Osteoblast (primary cell): ENCODE data around the gene CHST12. TPM values are rescaled to one million over a fixed set of nuclear protein-coding genes. Genes with fewer than 3 reads are reported as not detected.
A peak's percentile ranks its signal among the peaks of the same experiment; 100 is the strongest.

Experiments
- DNase-seq: peaks from one replicate; pipeline ENCODE4 v3.0.0; 2011; ENCODE audit warnings: low spot score, mixed read lengths; ENCODE audit not compliant: insufficient read length; ENCODE audit errors: missing footprints
- H2AFZ ChIP-seq: 2 replicates; pipeline ENCODE4 v1.6.0; 2011; ENCODE audit warnings: mild to moderate bottlenecking, low read length
- H3K27ac ChIP-seq: 2 replicates; pipeline ENCODE4 v1.5.1; 2011; ENCODE audit warnings: mild to moderate bottlenecking, low read depth, low read length, moderate library complexity
- H3K27me3 ChIP-seq: 2 replicates; pipeline ENCODE4 v1.6.0; 2012; ENCODE audit warnings: mild to moderate bottlenecking, control low read depth, inconsistent platforms, low read length, moderate library complexity; ENCODE audit not compliant: insufficient read depth
- H3K36me3 ChIP-seq: 2 replicates; pipeline ENCODE4 v1.5.1; 2011; ENCODE audit warnings: mild to moderate bottlenecking, low read length, control low read depth, moderate library complexity; ENCODE audit not compliant: insufficient read depth
- H3K4me1 ChIP-seq: 2 replicates; pipeline ENCODE4 v1.5.1; 2011; ENCODE audit warnings: mild to moderate bottlenecking, low read length, control low read depth, moderate library complexity; ENCODE audit not compliant: insufficient read depth
- H3K4me2 ChIP-seq: 2 replicates; pipeline ENCODE4 v1.6.0; 2011; ENCODE audit warnings: mild to moderate bottlenecking, low read length; ENCODE audit not compliant: insufficient read depth
- H3K4me3 ChIP-seq: fragments of 200-600 bp; sonication (generic); 3 replicates; pipeline ENCODE4 v1.5.1; 2012; ENCODE audit warnings: mild to moderate bottlenecking, low read length, inconsistent platforms; ENCODE audit not compliant: insufficient read depth
- H3K79me2 ChIP-seq: 2 replicates; pipeline ENCODE4 v1.6.0; 2012; ENCODE audit warnings: mild to moderate bottlenecking, low read length, control low read depth, inconsistent platforms; ENCODE audit not compliant: insufficient read depth
- H3K9me3 ChIP-seq: 2 replicates; pipeline ENCODE4 v1.5.1; 2011; ENCODE audit warnings: low read depth, low read length, control low read depth
- H4K20me1 ChIP-seq: 2 replicates; pipeline ENCODE4 v1.6.0; 2012; ENCODE audit warnings: mild to moderate bottlenecking, low read length, control low read depth; ENCODE audit not compliant: insufficient read depth
- total RNA-seq: library from RNA; depleted of rRNA; stranded (reverse); fragments of >200 nt; gene quantifications from 2 replicates; pipeline ENCODE4 v1.2.3, GENCODE V29; 2012
- TF ChIP-seq, protein P1 (sequence below): IDR thresholded peaks from 2 replicates; pipeline ENCODE4 v1.5.1; 2011; ENCODE audit warnings: mild to moderate bottlenecking, low read depth, low read length, moderate library complexity; ENCODE audit errors: extremely low read depth

Gene CHST12
- total RNA-seq, 1 donor: 4.0 TPM

GRCh38 chr7:2354939-2355704, 48.3 kb upstream of the CHST12 start:
- TF ChIP-seq, protein P1, sequence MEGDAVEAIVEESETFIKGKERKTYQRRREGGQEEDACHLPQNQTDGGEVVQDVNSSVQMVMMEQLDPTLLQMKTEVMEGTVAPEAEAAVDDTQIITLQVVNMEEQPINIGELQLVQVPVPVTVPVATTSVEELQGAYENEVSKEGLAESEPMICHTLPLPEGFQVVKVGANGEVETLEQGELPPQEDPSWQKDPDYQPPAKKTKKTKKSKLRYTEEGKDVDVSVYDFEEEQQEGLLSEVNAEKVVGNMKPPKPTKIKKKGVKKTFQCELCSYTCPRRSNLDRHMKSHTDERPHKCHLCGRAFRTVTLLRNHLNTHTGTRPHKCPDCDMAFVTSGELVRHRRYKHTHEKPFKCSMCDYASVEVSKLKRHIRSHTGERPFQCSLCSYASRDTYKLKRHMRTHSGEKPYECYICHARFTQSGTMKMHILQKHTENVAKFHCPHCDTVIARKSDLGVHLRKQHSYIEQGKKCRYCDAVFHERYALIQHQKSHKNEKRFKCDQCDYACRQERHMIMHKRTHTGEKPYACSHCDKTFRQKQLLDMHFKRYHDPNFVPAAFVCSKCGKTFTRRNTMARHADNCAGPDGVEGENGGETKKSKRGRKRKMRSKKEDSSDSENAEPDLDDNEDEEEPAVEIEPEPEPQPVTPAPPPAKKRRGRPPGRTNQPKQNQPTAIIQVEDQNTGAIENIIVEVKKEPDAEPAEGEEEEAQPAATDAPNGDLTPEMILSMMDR: no peak
- peaks cover 44% of the 10 kb centered on the region for H4K20me1 ChIP-seq
- H3K79me2 ChIP-seq: peaks cover 68% of the 10 kb centered on the region
- no peak overlapping the region for H2AFZ ChIP-seq
- H3K27me3 ChIP-seq: no peaks in the 10 kb centered on the region
- peak overlapping the region; percentile 96 for H3K4me3 ChIP-seq
- no peaks in the 10 kb centered on the region for H3K9me3 ChIP-seq
- H3K4me2 ChIP-seq: peak overlapping the region; percentile 99
- peaks cover 33% of the 10 kb centered on the region for H3K36me3 ChIP-seq
- peak; percentile 80 for DNase-seq
- H3K4me1 ChIP-seq: peaks cover 26% of the 10 kb centered on the region
- H3K27ac ChIP-seq: peak overlapping the region; percentile 100

DNA sequence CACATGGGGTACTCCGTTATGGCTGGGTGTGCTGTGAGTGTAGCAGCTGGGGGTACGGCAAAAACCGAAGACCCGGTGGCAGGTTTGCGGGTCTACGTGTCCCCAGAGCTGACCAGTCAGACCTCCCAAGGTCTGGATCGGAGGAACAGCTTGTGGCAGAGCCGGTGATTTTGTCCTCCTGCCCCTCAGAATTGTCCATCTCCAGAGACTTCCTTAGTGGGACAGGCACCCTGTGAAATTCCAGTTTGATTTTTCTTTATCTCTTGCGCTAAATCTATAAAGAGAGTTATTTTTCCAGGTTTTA, 47.8 kb upstream of the CHST12 start:
- Histone ChIP-seq H3K79me2 (peaks cover 73% of the 10 kb centered on the region), H3K4me3 (peak overlapping the region; percentile 96), H4K20me1 (peaks cover 49% of the 10 kb centered on the region), H3K4me2 (peak overlapping the region; percentile 99), H3K9me3 (no peaks in the 10 kb centered on the region), H2AFZ (no peak overlapping the region), H3K27ac (peak overlapping the region; percentile 100), H3K27me3 (no peaks in the 10 kb centered on the region), H3K36me3 (peaks cover 38% of the 10 kb centered on the region), H3K4me1 (peaks cover 26% of the 10 kb centered on the region)
- TF ChIP-seq, protein P1: no peak
- peak; percentile 91 for DNase-seq

DNA sequence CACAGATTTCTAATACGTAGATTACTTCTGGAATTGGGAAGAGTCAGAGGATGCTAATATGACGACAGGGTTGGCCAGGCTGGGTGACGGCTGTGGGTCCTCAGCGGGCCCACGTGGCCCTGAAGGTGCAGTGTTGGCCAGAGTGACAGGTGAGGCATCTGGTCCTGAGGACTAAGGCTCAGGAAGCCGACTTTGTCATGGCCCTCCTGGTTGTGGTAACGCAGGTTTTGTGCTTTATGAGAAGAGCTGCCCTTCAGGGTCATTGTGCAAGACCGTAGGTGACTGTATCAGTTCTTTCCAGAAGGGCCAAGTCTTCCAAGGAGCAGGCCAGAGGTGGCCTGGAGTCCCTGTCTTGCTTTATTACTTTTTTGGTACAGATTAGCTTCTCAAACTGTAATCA, 46.2 kb upstream of the CHST12 start:
- H3K79me2 ChIP-seq: peaks cover 83% of the 10 kb centered on the region
- H3K9me3 ChIP-seq: no peaks in the 10 kb centered on the region
- peak overlapping the region; percentile 18 for H3K4me3 ChIP-seq
- peaks cover 47% of the 10 kb centered on the region for H3K36me3 ChIP-seq
- DNase-seq: peak; percentile 88
- peak overlapping the region; percentile 46 for H3K27ac ChIP-seq
- H3K27me3 ChIP-seq: no peaks in the 10 kb centered on the region
- TF ChIP-seq, protein P1: no peak
- H3K4me1 ChIP-seq: peaks cover 26% of the 10 kb centered on the region
- peak overlapping the region; percentile 99 for H3K4me2 ChIP-seq
- H4K20me1 ChIP-seq: peaks cover 51% of the 10 kb centered on the region
- no peak overlapping the region for H2AFZ ChIP-seq

- DNase-seq: no peak
- H3K4me3 ChIP-seq: peak overlapping the region; percentile 18
- no peaks in the 10 kb centered on the region for H3K9me3 ChIP-seq
- H3K4me1 ChIP-seq: peaks cover 26% of the 10 kb centered on the region
- peak overlapping the region; percentile 99 for H3K4me2 ChIP-seq
- H2AFZ ChIP-seq: no peak overlapping the region
- no peaks in the 10 kb centered on the region for H3K27me3 ChIP-seq
- H4K20me1 ChIP-seq: peaks cover 54% of the 10 kb centered on the region
- peaks cover 87% of the 10 kb centered on the region for H3K79me2 ChIP-seq
- H3K27ac ChIP-seq: no peak overlapping the region
- TF ChIP-seq, protein P1: no peak
- peaks cover 51% of the 10 kb centered on the region for H3K36me3 ChIP-seq
Observed at GRCh38 chr7:2357571-2357970, 45.8 kb upstream of the CHST12 start.
